ENCODE data around the gene KHK.

Gene KHK

DNA sequence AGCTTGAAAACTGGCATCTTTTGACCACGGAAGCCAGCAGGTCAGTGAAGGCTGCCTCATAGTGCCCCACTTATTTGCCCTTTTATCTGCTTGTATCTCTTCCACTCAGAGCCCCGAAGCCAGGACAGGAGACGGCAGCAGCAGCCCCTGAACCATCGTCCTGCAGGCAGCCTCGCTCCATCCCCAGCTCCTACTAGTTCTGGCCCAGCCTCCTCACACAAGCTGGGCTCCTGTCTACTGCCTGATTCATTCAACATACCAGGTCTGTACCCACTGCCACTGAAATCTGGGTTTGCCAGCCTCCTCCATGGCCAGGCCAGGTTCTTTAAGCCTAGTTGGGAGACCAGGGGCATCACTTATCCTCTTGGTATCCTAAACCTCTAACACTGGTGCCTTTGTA lies 19.2 kb upstream of the KHK start:
- no peak for TF ChIP-seq EP300 (IDR thresholded peaks at IDR 0.05; ENCODE audit: borderline replicate concordance)
- no peak for TF ChIP-seq TAF1 (IDR thresholded peaks at IDR 0.05; ENCODE audit: low read depth)
- TF ChIP-seq TCF12 (IDR thresholded peaks at IDR 0.05; ENCODE audit: low read depth), result no peak
- no peak for TF ChIP-seq YY1 (IDR thresholded peaks at IDR 0.05; ENCODE audit: low read depth)
- TF ChIP-seq FOXM1 (IDR thresholded peaks at IDR 0.05; ENCODE audit: borderline replicate concordance, low read depth), result no peak
- TF ChIP-seq, protein P1, sequence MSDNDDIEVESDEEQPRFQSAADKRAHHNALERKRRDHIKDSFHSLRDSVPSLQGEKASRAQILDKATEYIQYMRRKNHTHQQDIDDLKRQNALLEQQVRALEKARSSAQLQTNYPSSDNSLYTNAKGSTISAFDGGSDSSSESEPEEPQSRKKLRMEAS (IDR thresholded peaks at IDR 0.05), result no peak
- TF ChIP-seq RAD21 (IDR thresholded peaks at IDR 0.05; ENCODE audit: low read depth), result no peak
- no peak for TF ChIP-seq REST (IDR thresholded peaks at IDR 0.05; ENCODE audit: low read depth)
- no peak for TF ChIP-seq TEAD4 (IDR thresholded peaks at IDR 0.05)
- TF ChIP-seq CEBPB (IDR thresholded peaks at IDR 0.05), result no peak

DNA sequence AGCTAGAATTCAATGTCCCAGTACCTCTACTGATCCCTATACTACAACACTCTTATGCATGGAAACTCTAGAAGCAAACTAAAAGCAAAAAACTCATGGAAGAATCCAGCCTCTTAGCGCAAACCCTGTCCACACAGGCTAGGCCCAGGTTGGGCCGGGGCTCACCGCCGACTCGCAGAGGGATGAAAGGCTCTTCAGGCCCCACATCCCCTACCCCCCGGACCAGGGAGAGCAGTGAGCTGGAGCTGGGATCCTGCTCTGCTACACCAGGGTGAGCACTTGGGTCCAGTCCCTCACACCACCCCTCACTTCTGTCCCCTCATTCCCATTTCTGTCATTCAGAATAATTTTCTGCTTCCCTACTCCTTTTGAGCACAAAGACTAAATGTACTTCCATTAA lies 17.1 kb upstream of the KHK start:
- no peak for TF ChIP-seq EGR1 (IDR thresholded peaks at IDR 0.05)
- TF ChIP-seq, protein P2, sequence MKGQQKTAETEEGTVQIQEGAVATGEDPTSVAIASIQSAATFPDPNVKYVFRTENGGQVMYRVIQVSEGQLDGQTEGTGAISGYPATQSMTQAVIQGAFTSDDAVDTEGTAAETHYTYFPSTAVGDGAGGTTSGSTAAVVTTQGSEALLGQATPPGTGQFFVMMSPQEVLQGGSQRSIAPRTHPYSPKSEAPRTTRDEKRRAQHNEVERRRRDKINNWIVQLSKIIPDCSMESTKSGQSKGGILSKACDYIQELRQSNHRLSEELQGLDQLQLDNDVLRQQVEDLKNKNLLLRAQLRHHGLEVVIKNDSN (IDR thresholded peaks at IDR 0.05), result no peak
- no peak for TF ChIP-seq YY1 (IDR thresholded peaks at IDR 0.05; ENCODE audit: low read depth)
- no peak for TF ChIP-seq CREB1 (IDR thresholded peaks at IDR 0.05; ENCODE audit: low read depth)
- TF ChIP-seq CEBPB (IDR thresholded peaks at IDR 0.05), result no peak
- TF ChIP-seq REST (IDR thresholded peaks at IDR 0.05; ENCODE audit: low read depth), result no peak
- TF ChIP-seq TCF12 (IDR thresholded peaks at IDR 0.05; ENCODE audit: low read depth), result no peak
- TF ChIP-seq, protein P1 (IDR thresholded peaks at IDR 0.05), result no peak
- TF ChIP-seq TAF1 (IDR thresholded peaks at IDR 0.05; ENCODE audit: low read depth), result no peak
- TF ChIP-seq RAD21 (IDR thresholded peaks at IDR 0.05; ENCODE audit: low read depth), result no peak
- no peak for TF ChIP-seq FOXM1 (IDR thresholded peaks at IDR 0.05; ENCODE audit: borderline replicate concordance, low read depth)
- no peak for TF ChIP-seq EP300 (IDR thresholded peaks at IDR 0.05; ENCODE audit: borderline replicate concordance)
- TF ChIP-seq NFIC (IDR thresholded peaks at IDR 0.05), result no peak
- TF ChIP-seq TEAD4 (IDR thresholded peaks at IDR 0.05), result no peak

DNA sequence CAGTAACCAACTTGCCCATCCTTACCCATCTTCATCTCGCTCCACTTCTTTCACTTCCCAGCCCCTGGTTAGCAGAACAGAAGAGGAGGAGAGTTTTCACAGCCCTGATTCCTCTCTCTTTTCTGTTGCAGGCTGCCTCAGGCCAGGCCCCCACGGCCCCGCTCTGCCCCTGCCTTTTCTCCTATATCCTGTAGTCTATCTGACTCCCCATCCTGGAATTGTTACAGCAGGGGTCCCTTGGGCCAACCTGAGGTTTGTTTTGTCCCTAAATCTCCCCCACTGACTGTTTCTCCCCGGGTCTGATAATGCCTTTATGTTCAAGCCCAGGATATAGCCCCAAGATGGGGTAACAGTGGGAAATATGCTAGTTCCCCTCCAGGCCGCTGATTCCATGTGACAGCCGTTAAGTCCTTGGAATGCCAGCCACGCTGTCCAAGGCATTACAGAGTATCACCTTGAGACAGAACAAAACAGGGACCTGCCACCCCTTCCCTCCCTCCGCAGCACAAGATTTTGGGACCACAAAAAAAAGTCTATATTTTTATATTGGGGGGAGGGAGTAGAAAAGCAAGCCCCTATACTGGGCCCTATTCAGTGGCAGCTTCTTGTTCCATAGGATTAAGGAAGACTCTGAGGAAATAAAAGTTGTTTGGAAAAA lies 16.5 kb upstream of the KHK start:
- no peak for TF ChIP-seq TEAD4 (IDR thresholded peaks at IDR 0.05)
- TF ChIP-seq CEBPB (IDR thresholded peaks at IDR 0.05), result no peak
- TF ChIP-seq FOXM1 (IDR thresholded peaks at IDR 0.05; ENCODE audit: borderline replicate concordance, low read depth), result no peak
- no peak for TF ChIP-seq CREB1 (IDR thresholded peaks at IDR 0.05; ENCODE audit: low read depth)
- no peak for TF ChIP-seq YY1 (IDR thresholded peaks at IDR 0.05; ENCODE audit: low read depth)
- TF ChIP-seq TAF1 (IDR thresholded peaks at IDR 0.05; ENCODE audit: low read depth), result no peak
- no peak for TF ChIP-seq NFIC (IDR thresholded peaks at IDR 0.05)
- TF ChIP-seq, protein P1 (IDR thresholded peaks at IDR 0.05), result no peak
- no peak for TF ChIP-seq REST (IDR thresholded peaks at IDR 0.05; ENCODE audit: low read depth)
- no peak for TF ChIP-seq EP300 (IDR thresholded peaks at IDR 0.05; ENCODE audit: borderline replicate concordance)
- no peak for TF ChIP-seq TCF12 (IDR thresholded peaks at IDR 0.05; ENCODE audit: low read depth)
- TF ChIP-seq RAD21 (IDR thresholded peaks at IDR 0.05; ENCODE audit: low read depth), result no peak
- TF ChIP-seq, protein P2 (IDR thresholded peaks at IDR 0.05), result no peak
- TF ChIP-seq ZBTB7A (IDR thresholded peaks at IDR 0.05; ENCODE audit: low read depth), result no peak
- no peak for TF ChIP-seq EGR1 (IDR thresholded peaks at IDR 0.05)
